ENCODE results near the gene PRKCG. TPM values are rescaled to one million over a fixed set of nuclear protein-coding genes. Genes with fewer than 3 reads are reported as not detected.

Gene PRKCG
- total RNA-seq, 1 experiment from 2014 or later = 5.9 TPM

- ChIA-PET POLR2A (ENCODE audit: unreplicated experiment) (no interaction called here), CTCF (no interaction called here)
- TF ChIP-seq EZH2 (IDR thresholded peaks at IDR 0.05; ENCODE audit: low read depth) = no peak
- intact Hi-C loops (cut with micrococcal nuclease; ENCODE audit: unreplicated experiment) = loop anchor here (5.0 kb wide), 1 partner anchor 113 kb away; no protein-coding TSS in a partner anchor
- DNase-seq = no peak
- Histone ChIP-seq H3K79me2 (ENCODE audit: low read depth) (no peaks in the 10 kb centered on the region), H3K36me3 (ENCODE audit: low read depth) (no peaks in the 10 kb centered on the region), H4K20me1 (ENCODE audit: insufficient read depth) (no peaks in the 10 kb centered on the region), H3K9me2 (ENCODE audit: insufficient read depth) (no peaks in the 10 kb centered on the region), H3K4me1 (replicated peaks; ENCODE audit: insufficient read depth) (peaks cover 22% of the 10 kb centered on the region), H2AFZ (no peak within 1 kb of the TSS), H3K4me3 (no peak within 1 kb of the TSS), H3K4me2 (no peak within 1 kb of the TSS), H3F3A (ENCODE audit: insufficient read depth, low read depth) (peaks cover 24% of the 10 kb centered on the region; the same call in 1 of the 2 replicates), H3K9me3 (ENCODE audit: insufficient read depth, low read depth) (no peaks in the 10 kb centered on the region), H3K27me3 (ENCODE audit: insufficient read depth, low read depth) (peaks cover 22% of the 10 kb centered on the region), H3K27ac (no peak within 1 kb of the TSS)
- BruUV-seq (replicated peaks) = no TSS peak
These were observed 27.0 kb downstream of the PRKCG start, which contains the start of gene CACNG7 for GRCh38 chr19:53908935-53909415. TSS of gene CACNG7 (plus strand) at chr19:53909278. CDS start at chr19:53912832, 3,554 bp downstream.

- Histone ChIP-seq H3K4me1 (replicated peaks; ENCODE audit: insufficient read depth) (peaks cover 16% of the 10 kb centered on the region), H3K36me3 (ENCODE audit: low read depth) (no peaks in the 10 kb centered on the region), H3K9me3 (ENCODE audit: insufficient read depth, low read depth) (no peaks in the 10 kb centered on the region), H3K27me3 (ENCODE audit: insufficient read depth, low read depth) (peaks cover 22% of the 10 kb centered on the region), H4K20me1 (ENCODE audit: insufficient read depth) (no peaks in the 10 kb centered on the region), H3K79me2 (ENCODE audit: low read depth) (no peaks in the 10 kb centered on the region), H3K4me3 (no peak overlapping the region), H3K27ac (no peak overlapping the region), H2AFZ (no peak overlapping the region), H3K9me2 (ENCODE audit: insufficient read depth) (no peaks in the 10 kb centered on the region), H3K4me2 (no peak overlapping the region), H3F3A (ENCODE audit: insufficient read depth, low read depth) (peaks cover 17% of the 10 kb centered on the region; the same call in 1 of the 2 replicates)
- ChIA-PET POLR2A (ENCODE audit: unreplicated experiment) (no interaction called here), CTCF (interaction anchor here (1.0 kb wide), 1 partner anchor 120 kb away, joined by 4 read pairs; no protein-coding TSS in a partner anchor)
- DNase-seq = no peak
- TF ChIP-seq EZH2 (IDR thresholded peaks at IDR 0.05; ENCODE audit: low read depth) (no peak), CTCF (conservative IDR thresholded peaks at IDR 0.05) (no peak)
- BruUV-seq (replicated peaks) = no TSS peak
- intact Hi-C loops (cut with micrococcal nuclease; ENCODE audit: unreplicated experiment) = loop anchor here (5.0 kb wide), 1 partner anchor 113 kb away; no protein-coding TSS in a partner anchor
These were observed 27.6 kb downstream of the PRKCG start for GRCh38 chr19:53909471-53910169.

GRCh38 chr19:53910170-53910518 lies 28.1 kb downstream of the PRKCG start:
- no peaks in the 10 kb centered on the region for H3K79me2 ChIP-seq (ENCODE audit: low read depth)
- H3K9me2 ChIP-seq (ENCODE audit: insufficient read depth) = no peaks in the 10 kb centered on the region
- H3K9me3 ChIP-seq (ENCODE audit: insufficient read depth, low read depth) = no peaks in the 10 kb centered on the region
- peaks cover 12% of the 10 kb centered on the region; the same call in 1 of the 2 replicates for H3F3A ChIP-seq (ENCODE audit: insufficient read depth, low read depth)
- DNase-seq = no peak
- no peak overlapping the region for H2AFZ ChIP-seq
- H3K27me3 ChIP-seq (ENCODE audit: insufficient read depth, low read depth) = peaks cover 22% of the 10 kb centered on the region
- TF ChIP-seq CTCF (conservative IDR thresholded peaks at IDR 0.05) (no peak), EZH2 (IDR thresholded peaks at IDR 0.05; ENCODE audit: low read depth) (no peak)
- CTCF ChIA-PET = interaction anchor here (1.0 kb wide), 1 partner anchor 120 kb away, joined by 4 read pairs; no protein-coding TSS in a partner anchor
- H4K20me1 ChIP-seq (ENCODE audit: insufficient read depth) = no peaks in the 10 kb centered on the region
- no peaks in the 10 kb centered on the region for H3K36me3 ChIP-seq (ENCODE audit: low read depth)
- peaks cover 10% of the 10 kb centered on the region for H3K4me1 ChIP-seq (replicated peaks; ENCODE audit: insufficient read depth)
- POLR2A ChIA-PET (ENCODE audit: unreplicated experiment) = no interaction called here
- H3K4me3 ChIP-seq = no peak overlapping the region
- no peak overlapping the region for H3K27ac ChIP-seq
- H3K4me2 ChIP-seq = no peak overlapping the region
- no TSS peak for BruUV-seq (replicated peaks)
- intact Hi-C loops (cut with micrococcal nuclease; ENCODE audit: unreplicated experiment) = no loop called here
